ENCODE results near the gene TTC33.

TTC33 gene

GRCh38 chr5:40499007-40499406 is 256.8 kb downstream of the TTC33 start:
- no peak for TF ChIP-seq CTCF (IDR thresholded peaks at IDR 0.05; ENCODE audit: low read length, missing control alignments)
- DNase-seq (ENCODE audit: low read depth), result no peak

GRCh38 chr5:40497573-40497972 is 258.2 kb downstream of the TTC33 start:
- TF ChIP-seq CTCF (IDR thresholded peaks at IDR 0.05; ENCODE audit: low read length, missing control alignments), result no peak
- no peak overlapping the region for H3K4me3 ChIP-seq (replicated peaks; ENCODE audit: low read depth, low read length)
- DNase-seq (ENCODE audit: low read depth), result peak; percentile 53

More at GRCh38 chr5:40499007-40499406, 256.8 kb downstream of the TTC33 start:
- no peak overlapping the region for H3K4me3 ChIP-seq (replicated peaks; ENCODE audit: low read depth, low read length)

GRCh38 chr5:40495237-40495635 is 260.5 kb downstream of the TTC33 start:
- TF ChIP-seq CTCF (IDR thresholded peaks at IDR 0.05; ENCODE audit: low read length, missing control alignments), result no peak
- no peak overlapping the region for H3K4me3 ChIP-seq (replicated peaks; ENCODE audit: low read depth, low read length)
- DNase-seq (ENCODE audit: low read depth), result no peak

GRCh38 chr5:40494631-40495236 is 261.0 kb downstream of the TTC33 start:
- no peak for TF ChIP-seq CTCF (IDR thresholded peaks at IDR 0.05; ENCODE audit: low read length, missing control alignments)
- H3K4me3 ChIP-seq (replicated peaks; ENCODE audit: low read depth, low read length), result no peak overlapping the region
- no peak for DNase-seq (ENCODE audit: low read depth)

- no peak overlapping the region for H3K4me3 ChIP-seq (replicated peaks; ENCODE audit: low read depth, low read length)
- no peak for TF ChIP-seq CTCF (IDR thresholded peaks at IDR 0.05; ENCODE audit: low read length, missing control alignments)
- DNase-seq (ENCODE audit: low read depth), result no peak
These were observed 263.7 kb downstream of the TTC33 start for GRCh38 chr5:40492056-40492455.

- no peak overlapping the region for H3K4me3 ChIP-seq (replicated peaks; ENCODE audit: low read depth, low read length)
- no peak for DNase-seq (ENCODE audit: low read depth)
- TF ChIP-seq CTCF (IDR thresholded peaks at IDR 0.05; ENCODE audit: low read length, missing control alignments), result no peak
These were observed 264.1 kb downstream of the TTC33 start for GRCh38 chr5:40491644-40492043.

- H3K4me3 ChIP-seq (replicated peaks; ENCODE audit: low read depth, low read length), result no peak overlapping the region
- DNase-seq (ENCODE audit: low read depth), result no peak
- no peak for TF ChIP-seq CTCF (IDR thresholded peaks at IDR 0.05; ENCODE audit: low read length, missing control alignments)
These were observed 265.2 kb downstream of the TTC33 start for GRCh38 chr5:40490464-40491111.

All from fibroblast of pulmonary artery (primary cell).